ENCODE results near the gene EYA3. TPM values are rescaled to one million over a fixed set of nuclear protein-coding genes. Genes with fewer than 3 reads are reported as not detected.

The EYA3 gene
- total and polyA plus RNA-seq, 2 of the 4 experiments (the other 2 are of a cell fraction) = 9.1 to 17.6 TPM

- Histone ChIP-seq H3K27me3 (ENCODE audit: control insufficient read depth, insufficient read depth, low read length) (no peaks in the 10 kb centered on the region), H4K20me1 (ENCODE audit: insufficient read depth, low read length) (no peaks in the 10 kb centered on the region), H3K56ac (ENCODE audit: extremely low read depth, insufficient read depth, low read length) (no peak overlapping the region), H3K9me3 (ENCODE audit: control insufficient read depth, insufficient read depth, low read length) (no peaks in the 10 kb centered on the region; the same call in none of the 2 replicates), H2BK120ac (ENCODE audit: low read depth, low read length) (no peak overlapping the region), H3K27ac (ENCODE audit: insufficient read depth, low read length) (no peak overlapping the region), H3K36me3 (ENCODE audit: control insufficient read depth, insufficient read depth, low read length) (no peaks in the 10 kb centered on the region), H4K8ac (ENCODE audit: low read depth in 2 of 2, low read length in 2 of 2) (no peak overlapping the region), H4K91ac (ENCODE audit: insufficient read depth, low read depth, low read length) (no peak overlapping the region), H2AK5ac (ENCODE audit: low read depth, low read length) (no peak overlapping the region), H2BK15ac (ENCODE audit: low read depth, low read length) (no peak overlapping the region), H3K14ac (replicated peaks; ENCODE audit: low read depth, low read length) (no peak overlapping the region), H3K18ac (ENCODE audit: low read depth, low read length) (no peak overlapping the region), H3K23ac (ENCODE audit: low read depth, low read length) (no peak overlapping the region), H3K4me3 (ENCODE audit: insufficient read depth, low read depth, low read length) (no peak overlapping the region), H3K9me1 (ENCODE audit: insufficient read depth, low read length) (peaks cover 8% of the 10 kb centered on the region; the same call in 1 of the 2 replicates), H3K4me2 (ENCODE audit: low read depth, low read length) (no peak overlapping the region), H2BK20ac (ENCODE audit: low read depth, low read length) (no peak overlapping the region), H2AFZ (replicated peaks; ENCODE audit: low read length, poor library complexity) (no peak overlapping the region), H2AK9ac (replicated peaks; ENCODE audit: low read depth, low read length, poor library complexity) (no peak overlapping the region), H4K5ac (ENCODE audit: low read depth, low read length) (no peak overlapping the region), H3K79me1 (ENCODE audit: low read depth in 1 of 2, low read length in 2 of 2) (no peaks in the 10 kb centered on the region), H3K4ac (ENCODE audit: low read depth, low read length) (no peak overlapping the region), H3K4me1 (ENCODE audit: control insufficient read depth, insufficient read depth, low read length) (peaks cover 7% of the 10 kb centered on the region; the same call in 1 of the 2 replicates), H2BK5ac (ENCODE audit: low read depth, low read length, poor library complexity, severe bottlenecking) (no peak overlapping the region), H3K9ac (ENCODE audit: low read depth, low read length) (no peak overlapping the region)
- ChIA-PET POLR2A (ENCODE audit: unreplicated experiment) (no interaction called here), CTCF (interaction anchor here (0.6 kb wide), 1 partner anchor 448 kb away, joined by 7 read pairs; no protein-coding TSS in a partner anchor)
- DNase-seq = no peak
- ATAC-seq (ENCODE audit: low read depth) = no peak
- intact Hi-C loops (cut with micrococcal nuclease) = no loop called here
- WGBS, 2 experiments (ENCODE audit: extremely low coverage in 2 of 2, insufficient read length in 1 of 2) = 83% methylated on average over 1 of the region's 11 CpGs; no CpG with 5 or more reads in 1 of the 2 experiments
- in situ Hi-C loops (cut with MboI; ENCODE audit: low sequenced_read_pairs) = no loop called here
- dilution Hi-C loops (cut with HindIII; ENCODE audit: low sequenced_read_pairs, unreplicated experiment) = no loop called here
- TF ChIP-seq ELK1 (IDR thresholded peaks at IDR 0.05; ENCODE audit: borderline replicate concordance, low read depth, low read length) (no peak), MAZ (IDR thresholded peaks at IDR 0.05; ENCODE audit: borderline replicate concordance, low read depth, low read length) (no peak), USF2 (IDR thresholded peaks at IDR 0.05; ENCODE audit: low read depth, low read length) (no peak), RAD21 (IDR thresholded peaks at IDR 0.05; ENCODE audit: low read length) (no peak), MXI1 (IDR thresholded peaks at IDR 0.05; ENCODE audit: borderline replicate concordance, low read depth, low read length) (no peak), NFE2L2 (IDR thresholded peaks at IDR 0.05; ENCODE audit: low read depth, low read length) (no peak), MAFK (IDR thresholded peaks at IDR 0.05; ENCODE audit: low read depth, low read length) (no peak), RCOR1 (IDR thresholded peaks at IDR 0.05; ENCODE audit: insufficient replicate concordance, low read length) (no peak), BHLHE40 (IDR thresholded peaks at IDR 0.05; ENCODE audit: low read depth, low read length) (no peak), POLR2A (IDR thresholded peaks at IDR 0.05; ENCODE audit: low read depth, low read length) (no peak)
- no TSS peak for BruUV-seq (replicated peaks)
These were observed 44.1 kb upstream of the EYA3 start for GRCh38 chr1:28132171-28133167.

Measured in IMR-90 (cell line).